Esophagus squamous epithelium (tissue), 4 donors: ENCODE data around the gene SRSF7.

Experiments
- CTCF ChIP-seq, 6 experiments: fragments of 450-650 bp in 4 of 6; fragments of 200-600 bp in 2 of 6; sonication (generic) in 2 of 6; IDR thresholded peaks; one replicate each; pipeline ENCODE4 v1.5.1; 2016 to 2019; ENCODE audit warnings: antibody characterized with exemption in 6 of 6, mild to moderate bottlenecking in 4 of 6, moderate library complexity in 4 of 6
- POLR2A ChIP-seq, 4 donors: fragments of 450-650 bp; IDR thresholded peaks; one replicate each; pipeline ENCODE4 v1.6.1; 2017; ENCODE audit warnings: antibody characterized with exemption in 4 of 4, mild to moderate bottlenecking in 4 of 4, moderate library complexity in 3 of 4

- TF ChIP-seq CTCF (IDR thresholded peaks at IDR 0.05) (no peak), POLR2A (IDR thresholded peaks at IDR 0.05) (no peak)
These were observed 41.5 kb downstream of the SRSF7 start for GRCh38 chr2:38709567-38710194.
